ENCODE data around the gene ADGRG3. TPM values are rescaled to one million over a fixed set of nuclear protein-coding genes. Genes with fewer than 3 reads are reported as not detected.
"Not testable (repeated sequence)": the region's sequence is repeated elsewhere in the genome, so short reads cannot be mapped to it uniquely, and the experiment has no call there.

Gene ADGRG3
- total and polyA plus RNA-seq, 2 donors from 2014 or later = 0.17 to 1.8 TPM

DNA sequence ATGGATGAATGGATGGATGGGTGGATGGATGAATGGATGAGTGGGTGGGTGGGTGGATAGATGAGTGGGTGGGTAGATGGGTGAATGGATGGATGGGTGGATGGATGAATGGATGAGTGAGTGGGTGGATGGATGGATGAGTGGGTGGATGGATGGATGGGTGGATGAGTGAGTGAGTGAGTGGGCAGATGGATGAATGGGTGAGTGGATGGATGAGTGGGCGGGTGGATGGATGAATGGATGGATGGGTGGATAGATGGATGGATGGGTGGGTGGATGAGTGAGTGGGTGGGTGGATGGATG, 61.0 kb downstream of the ADGRG3 start:
- H3K36me3 ChIP-seq (ENCODE audit: control insufficient read depth in 2 of 3, insufficient read depth in 3 of 3, low read length in 3 of 3) = no peaks in the 10 kb centered on the region
- no peak overlapping the region for H3K4me3 ChIP-seq (ENCODE audit: low read length in 3 of 3)
- no peak overlapping the region for H3K27ac ChIP-seq (ENCODE audit: low read depth in 2 of 2, low read length in 2 of 2)
- intact Hi-C loops (cut with DNase I) = no loop called here
- DNase-seq (no peak), FAIRE-seq (no peak)
- H3K9me3 ChIP-seq (ENCODE audit: control insufficient read depth in 2 of 3, insufficient read depth in 1 of 3, low read length in 3 of 3) = no peaks in the 10 kb centered on the region
- H3K4me1 ChIP-seq (ENCODE audit: control insufficient read depth in 2 of 3, insufficient read depth in 2 of 3, low read depth in 1 of 3, low read length in 3 of 3) = peaks cover 0 to under 1% (median 0%) of the 10 kb centered on the region in 3 donors
- H3K27me3 ChIP-seq (ENCODE audit: control insufficient read depth, insufficient read depth, low read length) = no peaks in the 10 kb centered on the region
- TF ChIP-seq, protein P1, sequence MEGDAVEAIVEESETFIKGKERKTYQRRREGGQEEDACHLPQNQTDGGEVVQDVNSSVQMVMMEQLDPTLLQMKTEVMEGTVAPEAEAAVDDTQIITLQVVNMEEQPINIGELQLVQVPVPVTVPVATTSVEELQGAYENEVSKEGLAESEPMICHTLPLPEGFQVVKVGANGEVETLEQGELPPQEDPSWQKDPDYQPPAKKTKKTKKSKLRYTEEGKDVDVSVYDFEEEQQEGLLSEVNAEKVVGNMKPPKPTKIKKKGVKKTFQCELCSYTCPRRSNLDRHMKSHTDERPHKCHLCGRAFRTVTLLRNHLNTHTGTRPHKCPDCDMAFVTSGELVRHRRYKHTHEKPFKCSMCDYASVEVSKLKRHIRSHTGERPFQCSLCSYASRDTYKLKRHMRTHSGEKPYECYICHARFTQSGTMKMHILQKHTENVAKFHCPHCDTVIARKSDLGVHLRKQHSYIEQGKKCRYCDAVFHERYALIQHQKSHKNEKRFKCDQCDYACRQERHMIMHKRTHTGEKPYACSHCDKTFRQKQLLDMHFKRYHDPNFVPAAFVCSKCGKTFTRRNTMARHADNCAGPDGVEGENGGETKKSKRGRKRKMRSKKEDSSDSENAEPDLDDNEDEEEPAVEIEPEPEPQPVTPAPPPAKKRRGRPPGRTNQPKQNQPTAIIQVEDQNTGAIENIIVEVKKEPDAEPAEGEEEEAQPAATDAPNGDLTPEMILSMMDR (IDR thresholded peaks at IDR 0.05; ENCODE audit: borderline replicate concordance, extremely low read depth, insufficient read depth) = no peak
- no peak overlapping the region for H3K9ac ChIP-seq (ENCODE audit: low read length in 3 of 3)

DNA sequence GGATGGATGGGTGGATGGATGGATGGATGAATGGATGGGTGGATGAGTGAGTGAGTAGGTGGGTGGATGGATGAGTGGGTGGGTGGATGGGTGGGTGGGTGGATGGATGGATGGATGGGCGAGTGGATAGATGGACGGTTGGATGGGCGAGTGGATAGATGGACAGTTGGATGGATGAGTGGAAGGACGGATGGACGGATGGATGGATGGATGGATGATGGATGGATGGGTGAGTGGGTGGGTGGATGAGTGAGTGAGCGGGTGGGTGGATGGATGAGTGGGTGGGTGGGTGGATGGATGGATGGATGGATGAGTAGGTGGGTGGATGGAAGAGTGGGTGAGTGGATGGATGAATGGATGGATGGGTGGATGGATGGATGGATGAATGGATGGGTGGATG, 61.7 kb downstream of the ADGRG3 start:
- H3K4me1 ChIP-seq (ENCODE audit: control insufficient read depth in 2 of 3, insufficient read depth in 2 of 3, low read depth in 1 of 3, low read length in 3 of 3); DNase-seq; H3K27ac ChIP-seq (ENCODE audit: low read depth in 2 of 2, low read length in 2 of 2); intact Hi-C loops (cut with DNase I); H3K36me3 ChIP-seq (ENCODE audit: control insufficient read depth in 2 of 3, insufficient read depth in 3 of 3, low read length in 3 of 3); H3K4me3 ChIP-seq (ENCODE audit: low read length in 3 of 3); FAIRE-seq; H3K9me3 ChIP-seq (ENCODE audit: control insufficient read depth in 2 of 3, insufficient read depth in 1 of 3, low read length in 3 of 3); H3K27me3 ChIP-seq (ENCODE audit: control insufficient read depth, insufficient read depth, low read length); H3K9ac ChIP-seq (ENCODE audit: low read length in 3 of 3): not testable (repeated sequence)

GRCh38 chr16:57730771-57731730, 62.9 kb downstream of the ADGRG3 start:
- Histone ChIP-seq H3K9me3 (ENCODE audit: control insufficient read depth in 2 of 3, insufficient read depth in 1 of 3, low read length in 3 of 3) (no peaks in the 10 kb centered on the region), H3K4me3 (ENCODE audit: low read length in 3 of 3) (no peak overlapping the region), H3K27ac (ENCODE audit: low read depth in 2 of 2, low read length in 2 of 2) (no peak overlapping the region), H3K9ac (ENCODE audit: low read length in 3 of 3) (no peak overlapping the region), H3K27me3 (ENCODE audit: control insufficient read depth, insufficient read depth, low read length) (no peaks in the 10 kb centered on the region), H3K36me3 (ENCODE audit: control insufficient read depth in 2 of 3, insufficient read depth in 3 of 3, low read length in 3 of 3) (no peaks in the 10 kb centered on the region), H3K4me1 (ENCODE audit: control insufficient read depth in 2 of 3, insufficient read depth in 2 of 3, low read depth in 1 of 3, low read length in 3 of 3) (peaks cover 0 to 5% (median 5%) of the 10 kb centered on the region in 3 donors)
- TF ChIP-seq, protein P1 (IDR thresholded peaks at IDR 0.05; ENCODE audit: borderline replicate concordance, extremely low read depth, insufficient read depth) = no peak
- peak in 2 of 5 donors; percentile 27 to 28 for DNase-seq
- intact Hi-C loops (cut with DNase I) = no loop called here
- no peak for FAIRE-seq

DNA sequence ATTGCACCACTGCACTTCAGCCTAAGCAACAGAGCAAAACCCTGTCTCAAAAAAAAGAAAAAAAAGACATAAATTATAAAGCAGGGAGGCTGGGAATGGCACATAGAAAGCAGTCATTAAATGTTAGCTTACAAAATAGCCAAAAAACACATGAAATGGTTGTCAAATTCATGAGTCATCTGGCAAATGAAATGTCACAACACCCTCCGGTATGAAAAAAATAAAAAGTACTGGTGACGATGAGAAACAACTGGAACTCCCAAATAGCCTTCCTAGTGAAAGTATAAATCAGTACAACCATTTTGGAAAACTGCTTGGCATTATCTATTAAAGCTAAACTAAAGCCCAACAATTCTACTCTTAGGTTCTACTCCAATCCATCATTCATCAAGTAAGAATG, 63.9 kb downstream of the ADGRG3 start:
- TF ChIP-seq, protein P1 (IDR thresholded peaks at IDR 0.05; ENCODE audit: borderline replicate concordance, extremely low read depth, insufficient read depth) = no peak
- Histone ChIP-seq H3K36me3 (ENCODE audit: control insufficient read depth in 2 of 3, insufficient read depth in 3 of 3, low read length in 3 of 3) (no peaks in the 10 kb centered on the region), H3K9me3 (ENCODE audit: control insufficient read depth in 2 of 3, insufficient read depth in 1 of 3, low read length in 3 of 3) (no peaks in the 10 kb centered on the region), H3K4me1 (ENCODE audit: control insufficient read depth in 2 of 3, insufficient read depth in 2 of 3, low read depth in 1 of 3, low read length in 3 of 3) (peaks cover 0 to 15% (median 14%) of the 10 kb centered on the region in 3 donors), H3K27ac (ENCODE audit: low read depth in 2 of 2, low read length in 2 of 2) (no peak overlapping the region), H3K27me3 (ENCODE audit: control insufficient read depth, insufficient read depth, low read length) (no peaks in the 10 kb centered on the region), H3K4me3 (ENCODE audit: low read length in 3 of 3) (no peak overlapping the region), H3K9ac (ENCODE audit: low read length in 3 of 3) (no peak overlapping the region)
- intact Hi-C loops (cut with DNase I) = no loop called here
- DNase-seq = no peak
- no peak for FAIRE-seq

Measured in kidney (tissue), 14 donors.